Measurements from ENCODE around the gene FOSB. TPM values are rescaled to one million over a fixed set of nuclear protein-coding genes. Genes with fewer than 3 reads are reported as not detected.
A peak's percentile ranks its signal among the peaks of the same experiment; 100 is the strongest.
"Not testable (repeated sequence)": the region's sequence is repeated elsewhere in the genome, so short reads cannot be mapped to it uniquely, and the experiment has no call there.

The FOSB gene
- total RNA-seq, 2 experiments from 2014 or later: 7.3 to 7.7 TPM

DNA sequence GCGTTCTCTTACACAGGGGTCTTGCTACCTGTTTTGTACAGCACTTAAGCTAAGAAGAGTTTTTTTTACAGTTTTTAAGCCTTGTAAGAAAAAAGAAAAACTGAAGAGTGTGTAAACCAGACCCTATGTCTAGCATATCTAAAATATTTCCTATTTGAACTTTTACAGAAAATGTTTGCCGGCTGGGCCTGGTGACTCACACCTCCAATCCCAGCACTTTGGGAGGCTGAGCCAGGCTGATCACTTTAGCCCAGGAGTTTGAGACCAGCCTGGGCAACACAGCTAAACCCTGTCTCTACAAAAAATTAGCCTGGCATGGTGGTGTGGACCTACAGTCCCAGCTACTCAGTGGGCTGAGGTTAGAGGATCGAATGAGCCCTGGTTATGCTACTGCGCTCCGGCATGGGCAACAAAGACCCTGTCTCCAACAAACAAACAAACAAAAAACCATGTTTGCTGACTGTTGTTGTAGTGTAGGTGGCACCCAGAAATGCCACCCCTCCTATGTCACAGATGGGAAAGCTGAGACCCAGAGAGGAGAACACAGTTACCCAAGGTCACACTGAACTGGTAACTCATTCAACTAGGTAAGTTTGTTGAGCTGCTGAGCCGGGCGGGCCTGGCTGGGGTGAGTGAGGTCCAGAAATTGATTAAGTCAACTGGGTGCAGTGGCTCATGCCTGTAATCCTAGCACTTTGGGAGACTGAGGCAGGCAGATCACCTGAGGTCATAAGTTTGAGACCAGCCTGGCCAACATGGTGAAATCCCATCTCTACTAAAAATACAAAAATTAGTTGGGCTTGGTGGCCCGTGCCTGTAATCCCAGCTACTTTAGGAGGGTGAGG is 37.6 kb downstream of the FOSB start:
- H3K4me1 Mint-ChIP-seq: peaks cover 31% of the 10 kb centered on the region
- H3K9me3 Mint-ChIP-seq (ENCODE audit: low read depth): no peaks in the 10 kb centered on the region
- ChIA-PET CTCF (interaction anchor here (0.6 to 2.3 kb wide), 13 partner anchors 9 to 274 kb away, joined by 3 to 15 read pairs (median 4); no protein-coding TSS in a partner anchor), POLR2A (interaction anchor here (0.7 kb wide), 1 partner anchor 137 kb away, joined by 3 read pairs; no protein-coding TSS in a partner anchor)
- H3K27me3 Mint-ChIP-seq: no peaks in the 10 kb centered on the region
- H3K36me3 Mint-ChIP-seq (ENCODE audit: low read depth): peaks cover 10% of the 10 kb centered on the region
- peak overlapping the region; percentile 43 for H3K27ac Mint-ChIP-seq
- peak overlapping the region; percentile 85 for H3K4me3 Mint-ChIP-seq
- DNase-seq (no peak), ATAC-seq (no peak)
- intact Hi-C loops (cut with DNase I, micrococcal nuclease): loop anchor here (5.0 kb wide), 4 partner anchors 137 to 758 kb away; partner anchors contain the start of genes BCL3 (in 1 of the 2), RELB (in 1 of the 2) and TOMM40 (in 1 of the 2)

DNA sequence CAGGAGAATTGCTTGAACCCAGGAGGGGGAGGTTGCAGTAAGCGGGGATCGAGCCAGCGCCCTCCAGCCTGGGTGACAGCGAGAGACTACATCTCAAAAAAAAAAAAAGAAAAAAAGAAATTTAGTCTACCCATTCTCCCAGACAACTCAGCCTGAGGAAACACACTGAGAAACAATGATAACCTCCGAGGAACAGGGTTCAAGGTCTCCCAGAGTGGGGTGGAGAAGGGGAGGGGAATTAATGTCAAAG is 38.1 kb downstream of the FOSB start:
- Mint-ChIP-seq H3K4me3 (peak overlapping the region; percentile 85), H3K4me1 (peaks cover 36% of the 10 kb centered on the region), H3K36me3 (ENCODE audit: low read depth) (peaks cover 12% of the 10 kb centered on the region), H3K9me3 (ENCODE audit: low read depth) (no peaks in the 10 kb centered on the region), H3K27me3 (no peaks in the 10 kb centered on the region), H3K27ac (peak overlapping the region; percentile 82)
- POLR2A ChIA-PET: no interaction called here
- CTCF ChIA-PET: interaction anchor here (0.6 to 2.3 kb wide), 10 partner anchors 9 to 185 kb away, joined by 3 to 15 read pairs (median 4); no protein-coding TSS in a partner anchor
- intact Hi-C loops (cut with DNase I, micrococcal nuclease): loop anchor here (1.0 to 5.0 kb wide), 22 partner anchors 9 to 759 kb away; partner anchors contain the start of genes OPA3 (in 2 of the 2), BCL3 (in 1 of the 2), BLOC1S3 (in 1 of the 2) and DMWD (in 1 of the 2)
- DNase-seq (no peak), ATAC-seq (no peak)

- H3K4me3 Mint-ChIP-seq: peak overlapping the region; percentile 85
- DNase-seq: peak; percentile 100
- peak overlapping the region; percentile 96 for H3K27ac Mint-ChIP-seq
- ChIA-PET POLR2A (no interaction called here), CTCF (interaction anchor here (0.6 to 2.3 kb wide), 10 partner anchors 9 to 184 kb away, joined by 3 to 15 read pairs (median 4); no protein-coding TSS in a partner anchor)
- H3K27me3 Mint-ChIP-seq: no peaks in the 10 kb centered on the region
- peak; percentile 80 for ATAC-seq
- H3K4me1 Mint-ChIP-seq: peaks cover 38% of the 10 kb centered on the region
- intact Hi-C loops (cut with DNase I, micrococcal nuclease): loop anchor here (1.0 to 5.0 kb wide), 22 partner anchors 9 to 759 kb away; partner anchors contain the start of genes OPA3 (in 2 of the 2), BCL3 (in 1 of the 2), BLOC1S3 (in 1 of the 2) and DMWD (in 1 of the 2)
- H3K36me3 Mint-ChIP-seq (ENCODE audit: low read depth): peaks cover 15% of the 10 kb centered on the region
- H3K9me3 Mint-ChIP-seq (ENCODE audit: low read depth): no peaks in the 10 kb centered on the region
Observed at GRCh38 chr19:45506246-45506988, 38.6 kb downstream of the FOSB start.

GRCh38 chr19:45506989-45507871 is 39.4 kb downstream of the FOSB start, which contains the start of gene VASP:
Gene VASP (plus strand): TSS chr19:45507479. CDS start chr19:45507772, 293 bp downstream.
- H3K4me1 Mint-ChIP-seq: peaks cover 41% of the 10 kb centered on the region

DNA sequence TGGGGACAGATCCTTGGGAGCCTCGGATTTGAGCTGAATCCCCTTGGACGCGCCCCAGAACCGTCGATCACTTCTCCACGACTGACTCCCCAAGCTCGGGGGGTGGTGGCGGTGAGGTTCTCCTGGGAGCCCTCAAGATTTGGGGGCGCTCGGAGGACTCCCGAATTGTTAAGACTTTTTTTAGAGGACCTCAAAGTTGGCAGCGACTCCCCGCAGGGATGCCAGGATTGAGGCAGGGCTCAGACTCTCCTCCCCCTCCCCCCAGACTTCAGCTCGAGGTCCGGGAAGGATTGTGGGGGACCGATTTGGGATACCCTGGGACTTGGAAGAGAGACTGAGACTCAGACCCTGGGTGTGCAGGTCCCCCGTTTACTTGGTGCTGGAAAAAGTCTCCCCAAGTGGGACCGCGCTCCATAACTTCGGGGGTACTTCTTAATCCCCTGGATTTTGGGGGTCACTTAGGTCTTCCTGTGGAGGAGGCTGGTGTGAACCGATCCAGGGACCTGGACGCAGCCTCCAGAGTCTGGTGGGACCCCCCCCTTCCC is 40.1 kb downstream of the FOSB start:
- ChIA-PET POLR2A (no interaction called here), CTCF (interaction anchor here (0.6 to 0.8 kb wide), 2 partner anchors 9 to 395 kb away, joined by 3 to 4 read pairs; partner anchors contain the start of gene MYPOP)
- Mint-ChIP-seq H3K27me3 (no peaks in the 10 kb centered on the region), H3K9me3 (ENCODE audit: low read depth) (no peaks in the 10 kb centered on the region), H3K4me3 (peak overlapping the region; percentile 85), H3K36me3 (ENCODE audit: low read depth) (peaks cover 17% of the 10 kb centered on the region), H3K4me1 (peaks cover 44% of the 10 kb centered on the region), H3K27ac (peak overlapping the region; percentile 51)
- intact Hi-C loops (cut with DNase I, micrococcal nuclease): loop anchor here (1.0 to 5.0 kb wide), 14 partner anchors 11 to 761 kb away; partner anchors contain the start of genes BCL3 (in 1 of the 2), BLOC1S3 (in 1 of the 2), IRF2BP1 (in 1 of the 2) and MYPOP (in 1 of the 2)
- DNase-seq: no peak
- no peak for ATAC-seq

More at GRCh38 chr19:45506989-45507871, 39.4 kb downstream of the FOSB start, which contains the start of gene VASP:
- Mint-ChIP-seq H3K27me3 (no peaks in the 10 kb centered on the region), H3K36me3 (ENCODE audit: low read depth) (peaks cover 15% of the 10 kb centered on the region), H3K9me3 (ENCODE audit: low read depth) (no peaks in the 10 kb centered on the region), H3K27ac (peak within 1 kb of the TSS; percentile 96), H3K4me3 (peak within 1 kb of the TSS; percentile 85)
- ChIA-PET CTCF (no interaction called here), POLR2A (interaction anchor here (0.6 kb wide), 1 partner anchor 139 kb away, joined by 3 read pairs; no protein-coding TSS in a partner anchor)
- intact Hi-C loops (cut with DNase I, micrococcal nuclease): loop anchor here (1.0 to 5.0 kb wide), 24 partner anchors 10 to 760 kb away; partner anchors contain the start of genes OPA3 (in 2 of the 2), RTN2 (in 2 of the 2), BCL3 (in 1 of the 2) and BLOC1S3 (in 1 of the 2)
- peak; percentile 96 for DNase-seq
- peak; percentile 67 for ATAC-seq

- no peak for ATAC-seq
- peak; percentile 78 for DNase-seq
- Mint-ChIP-seq H3K27ac (peak overlapping the region; percentile 88), H3K9me3 (ENCODE audit: low read depth) (no peaks in the 10 kb centered on the region), H3K27me3 (no peaks in the 10 kb centered on the region), H3K4me1 (peaks cover 49% of the 10 kb centered on the region), H3K36me3 (ENCODE audit: low read depth) (peaks cover 20% of the 10 kb centered on the region), H3K4me3 (peak overlapping the region; percentile 85)
- POLR2A ChIA-PET: no interaction called here
- intact Hi-C loops (cut with DNase I, micrococcal nuclease): loop anchor here (5.0 kb wide), 4 partner anchors 134 to 761 kb away; partner anchors contain the start of genes BCL3 (in 1 of the 2), RELB (in 1 of the 2) and TOMM40 (in 1 of the 2)
- CTCF ChIA-PET: interaction anchor here (0.6 to 0.8 kb wide), 2 partner anchors 10 to 394 kb away, joined by 3 to 4 read pairs; partner anchors contain the start of gene MYPOP
Observed at GRCh38 chr19:45508417-45508860, 40.6 kb downstream of the FOSB start.

GRCh38 chr19:45508861-45509691 is 41.3 kb downstream of the FOSB start:
- peak overlapping the region; percentile 88 for H3K27ac Mint-ChIP-seq
- peaks cover 56% of the 10 kb centered on the region for H3K4me1 Mint-ChIP-seq
- H3K36me3 Mint-ChIP-seq (ENCODE audit: low read depth): peaks cover 20% of the 10 kb centered on the region
- intact Hi-C loops (cut with DNase I, micrococcal nuclease): loop anchor here (5.0 kb wide), 4 partner anchors 133 to 762 kb away; partner anchors contain the start of genes BCL3 (in 1 of the 2), RELB (in 1 of the 2) and TOMM40 (in 1 of the 2)
- DNase-seq: peak; percentile 60
- CTCF ChIA-PET: interaction anchor here (0.9 to 1.5 kb wide), 3 partner anchors 16 to 62 kb away, joined by 3 to 5 read pairs (median 4); no protein-coding TSS in a partner anchor
- POLR2A ChIA-PET: no interaction called here
- H3K9me3 Mint-ChIP-seq (ENCODE audit: low read depth): no peaks in the 10 kb centered on the region
- ATAC-seq: no peak
- H3K4me3 Mint-ChIP-seq: peak overlapping the region; percentile 85
- H3K27me3 Mint-ChIP-seq: no peaks in the 10 kb centered on the region

GRCh38 chr19:45509692-45510015 is 41.9 kb downstream of the FOSB start:
- H3K4me3 Mint-ChIP-seq: peak overlapping the region; percentile 85
- peaks cover 20% of the 10 kb centered on the region for H3K36me3 Mint-ChIP-seq (ENCODE audit: low read depth)
- H3K9me3 Mint-ChIP-seq (ENCODE audit: low read depth): no peaks in the 10 kb centered on the region
- ATAC-seq: no peak
- peak overlapping the region; percentile 72 for H3K27ac Mint-ChIP-seq
- no peak for DNase-seq
- POLR2A ChIA-PET: no interaction called here
- H3K4me1 Mint-ChIP-seq: peaks cover 60% of the 10 kb centered on the region
- intact Hi-C loops (cut with DNase I, micrococcal nuclease): loop anchor here (5.0 kb wide), 4 partner anchors 133 to 762 kb away; partner anchors contain the start of genes BCL3 (in 1 of the 2), RELB (in 1 of the 2) and TOMM40 (in 1 of the 2)
- CTCF ChIA-PET: interaction anchor here (0.6 to 1.5 kb wide), 4 partner anchors 15 to 322 kb away, joined by 3 to 5 read pairs (median 4); no protein-coding TSS in a partner anchor
- H3K27me3 Mint-ChIP-seq: no peaks in the 10 kb centered on the region

- peak overlapping the region; percentile 85 for H3K4me3 Mint-ChIP-seq
- CTCF ChIA-PET: interaction anchor here (0.6 to 1.5 kb wide), 6 partner anchors 16 to 886 kb away, joined by 3 to 6 read pairs (median 4); no protein-coding TSS in a partner anchor
- H3K36me3 Mint-ChIP-seq (ENCODE audit: low read depth): peaks cover 20% of the 10 kb centered on the region
- H3K9me3 Mint-ChIP-seq (ENCODE audit: low read depth); H3K27ac Mint-ChIP-seq; H3K27me3 Mint-ChIP-seq; POLR2A ChIA-PET; intact Hi-C loops (cut with DNase I, micrococcal nuclease); DNase-seq; ATAC-seq: not testable (repeated sequence)
- H3K4me1 Mint-ChIP-seq: peaks cover 62% of the 10 kb centered on the region
Observed at GRCh38 chr19:45510352-45510751, 42.6 kb downstream of the FOSB start.

Measured in activated CD4-positive, alpha-beta T cell treated with anti-CD3 and anti-CD28 coated beads for 36 hours (primary cell).